GM21515 (cell line): Measurements from ENCODE around the gene EIF3C.
"Not testable (repeated sequence)": the region's sequence is repeated elsewhere in the genome, so short reads cannot be mapped to it uniquely, and the experiment has no call there.

Source experiments
- ATAC-seq: cut with Tn5 transposase; IDR thresholded peaks from one replicate; pipeline ENCODE4 v1.9.1; 2021; ENCODE audit not compliant: unreplicated experiment

EIF3C gene

DNA sequence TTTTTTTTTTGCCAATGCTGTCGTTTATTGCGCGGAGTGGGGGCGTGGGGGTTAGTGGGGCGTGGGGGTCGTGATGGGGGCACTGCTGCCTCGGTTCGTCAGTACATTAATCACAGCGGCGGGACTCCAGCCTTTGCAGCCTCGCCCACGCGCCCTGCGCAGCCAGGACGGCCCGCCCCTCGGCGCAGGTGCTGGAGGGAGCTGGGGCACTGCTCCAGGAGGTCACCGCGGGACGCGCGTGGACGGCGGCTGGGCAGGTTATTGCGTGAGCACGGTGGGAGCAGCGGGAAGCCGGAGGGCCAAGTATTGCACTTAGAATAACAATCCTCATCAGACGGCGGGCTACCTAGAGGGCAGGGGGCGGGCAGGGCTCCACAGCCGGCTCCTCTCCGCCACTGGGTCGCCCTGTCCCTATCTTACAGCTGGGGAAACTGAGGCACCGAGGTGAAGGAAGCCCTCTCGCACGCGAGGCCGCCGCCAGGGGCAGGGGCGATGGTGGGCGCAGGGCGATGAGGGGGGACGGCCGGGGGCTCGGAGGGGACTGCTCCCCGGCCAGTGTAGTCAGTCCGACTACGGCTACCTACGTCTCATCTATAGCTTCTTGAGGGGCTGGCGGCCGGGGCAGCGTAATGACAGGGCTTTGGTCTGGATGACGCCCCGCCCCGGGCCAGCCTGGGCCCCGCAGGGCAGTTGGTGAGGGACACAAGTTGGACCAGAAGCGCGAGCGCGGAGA, 35.5 kb downstream of the EIF3C start:
- ATAC-seq: not testable (repeated sequence)

DNA sequence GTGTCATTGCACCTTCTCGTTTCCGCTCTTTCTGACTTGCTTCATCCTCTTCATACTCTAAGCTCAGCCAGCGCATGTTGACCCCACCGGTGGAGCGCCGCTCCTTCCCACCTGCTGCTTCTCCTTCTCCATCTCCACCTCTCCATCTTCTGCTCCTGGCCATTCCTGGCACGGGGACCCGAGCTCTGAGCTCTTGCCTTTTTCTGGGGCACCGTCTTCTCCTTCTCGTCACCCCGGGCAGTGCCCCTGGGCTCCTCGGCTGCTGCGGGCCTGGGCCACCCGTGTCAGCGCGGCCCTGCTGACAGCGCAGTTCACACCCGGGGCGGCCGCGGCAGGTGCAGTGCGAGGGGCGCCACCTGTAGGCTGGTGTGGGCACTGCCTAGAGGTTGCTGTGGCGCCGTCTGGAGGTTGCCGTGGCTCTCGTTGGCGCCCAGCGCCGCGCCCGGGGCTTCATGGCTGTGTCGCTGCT, 38.8 kb downstream of the EIF3C start:
- ATAC-seq: peak; percentile 96

DNA sequence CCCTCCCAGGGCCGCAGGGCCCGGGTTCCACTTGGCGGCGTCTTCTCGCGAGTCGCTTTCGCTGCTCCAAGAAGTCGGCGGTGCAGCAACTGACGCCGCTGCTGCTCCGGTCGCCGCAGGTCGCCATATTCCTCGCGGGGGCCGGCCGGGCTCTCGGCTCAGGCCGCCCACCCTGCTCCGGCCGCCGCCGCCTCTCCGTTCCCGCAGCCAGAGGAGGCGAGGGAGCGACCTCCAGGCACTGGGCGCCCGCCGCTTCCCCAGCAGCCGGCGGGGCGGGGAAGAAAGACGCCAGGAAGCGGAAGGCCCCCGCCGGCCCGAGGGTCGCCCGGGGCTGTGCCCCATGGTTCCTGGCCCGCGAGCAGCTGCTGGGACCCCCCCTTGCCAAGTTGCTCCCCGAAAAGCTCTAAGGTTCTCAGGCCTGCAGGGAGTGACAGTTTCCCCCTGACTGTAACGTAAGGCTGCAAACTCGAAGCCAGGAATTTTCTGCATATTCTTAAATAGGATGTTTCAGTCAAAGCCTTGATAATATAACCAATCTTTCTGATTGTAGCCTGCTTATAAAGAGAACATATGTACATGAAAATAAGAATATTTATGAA, 39.3 kb downstream of the EIF3C start:
- peak; percentile 38 for ATAC-seq

DNA sequence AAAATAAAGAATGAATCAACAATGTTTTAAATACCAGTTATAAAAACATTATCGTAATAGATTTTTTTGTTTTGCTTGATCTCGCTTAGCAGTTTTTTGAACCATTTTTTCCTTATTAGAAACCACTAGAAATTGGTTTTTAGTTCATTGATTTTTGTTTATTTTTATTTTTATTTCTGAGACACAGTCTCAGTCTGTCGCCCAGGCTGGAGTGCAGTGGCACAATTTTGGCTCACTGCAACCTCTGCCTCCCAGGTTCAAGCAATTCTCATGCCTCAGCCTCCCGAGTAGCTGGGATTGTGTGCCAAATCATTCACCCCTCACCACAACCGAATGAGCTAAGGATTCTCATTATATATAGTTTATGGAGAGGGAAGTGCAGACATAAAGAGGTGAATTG, 40.2 kb downstream of the EIF3C start, which contains the start of gene NPIPB9:
TSS of gene NPIPB9 (plus strand) at position 301 of the 400 bp plus-strand sequence.
- not testable (repeated sequence) for ATAC-seq

DNA sequence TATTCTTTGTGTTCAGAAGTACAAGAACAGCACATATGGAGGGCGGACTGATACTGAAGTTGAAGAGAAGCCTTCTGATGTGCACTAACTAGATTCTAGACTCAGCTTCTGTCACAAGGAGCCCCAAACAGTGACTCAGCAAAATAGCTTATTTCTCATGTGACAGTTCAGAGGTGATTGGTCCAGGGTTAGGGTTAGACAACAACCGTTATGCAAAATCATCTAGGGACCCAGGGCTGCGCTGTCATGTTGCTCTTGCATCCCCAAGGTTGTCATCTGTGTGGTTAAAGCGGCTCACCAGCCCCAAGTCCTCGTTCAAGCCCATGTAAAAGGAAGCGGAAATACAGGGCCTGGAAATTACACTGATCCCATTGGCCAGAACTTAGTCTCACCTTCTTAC, 70.4 kb downstream of the EIF3C start:
- ATAC-seq: not testable (repeated sequence)

DNA sequence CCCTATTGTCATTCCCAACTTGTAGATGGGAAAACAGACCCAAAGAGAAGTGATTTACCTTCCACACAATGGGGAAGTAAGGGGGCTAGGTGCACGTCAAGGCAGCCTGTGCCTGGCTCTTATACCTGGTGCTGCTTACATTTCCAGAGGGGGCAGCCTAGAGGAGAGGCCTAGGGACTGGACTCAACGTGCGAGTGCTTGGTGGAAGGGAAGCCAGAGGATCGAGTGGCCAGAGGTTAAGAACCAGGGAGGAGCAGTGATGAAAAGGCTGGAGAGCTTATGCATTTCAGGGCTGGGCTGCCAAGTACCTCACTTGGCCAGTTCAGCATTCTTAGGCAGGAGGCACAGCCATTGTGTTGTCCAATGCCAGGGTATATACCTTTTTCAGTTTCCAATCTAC, 71.1 kb downstream of the EIF3C start:
- ATAC-seq: not testable (repeated sequence)
